ENCODE measurements around the gene RSPRY1. TPM values are rescaled to one million over a fixed set of nuclear protein-coding genes. Genes with fewer than 3 reads are reported as not detected.

RSPRY1 gene
- total RNA-seq, 1 donor from 2014 or later, result 44.7 TPM

DNA sequence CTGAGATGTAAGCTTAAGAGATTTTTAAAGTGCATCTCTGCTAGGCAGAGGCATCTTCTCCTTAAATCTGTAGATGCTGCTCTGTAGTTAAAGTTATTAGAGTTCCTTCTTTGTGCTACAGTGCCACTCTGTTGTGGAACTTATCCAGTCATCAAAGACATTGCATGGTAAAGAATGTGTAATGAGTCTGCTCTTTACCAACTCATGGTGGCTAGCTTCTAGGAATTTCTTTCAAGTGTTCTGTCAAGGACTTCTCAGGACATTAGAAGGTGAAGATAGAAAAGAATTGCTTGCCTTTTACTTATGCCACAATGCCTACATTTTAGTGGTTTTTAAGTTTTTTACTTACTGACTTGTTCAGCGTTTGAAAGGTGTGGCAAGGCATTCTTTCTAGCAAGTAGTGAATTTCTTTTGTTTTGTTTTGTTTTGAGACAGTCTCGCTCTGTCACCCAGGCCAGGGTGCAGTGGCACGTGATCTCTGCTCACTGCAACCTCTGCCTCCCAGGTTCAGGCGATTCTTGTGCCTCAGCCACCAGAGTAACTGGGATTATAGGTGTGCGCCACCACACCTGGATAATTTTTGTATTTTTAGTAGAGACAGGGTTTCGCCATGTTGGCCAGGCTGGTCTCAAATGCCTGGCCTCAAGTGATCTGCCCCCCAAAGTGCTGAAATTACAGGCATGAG, 38.7 kb downstream of the RSPRY1 start:
- DNase-seq (ENCODE audit: low spot score), result no peak

- no peak for DNase-seq (ENCODE audit: low spot score)
These were observed 39.8 kb downstream of the RSPRY1 start for GRCh38 chr16:57225978-57226377.

- DNase-seq (ENCODE audit: low spot score), result no peak
These were observed 40.8 kb downstream of the RSPRY1 start for GRCh38 chr16:57226701-57227621.

DNA sequence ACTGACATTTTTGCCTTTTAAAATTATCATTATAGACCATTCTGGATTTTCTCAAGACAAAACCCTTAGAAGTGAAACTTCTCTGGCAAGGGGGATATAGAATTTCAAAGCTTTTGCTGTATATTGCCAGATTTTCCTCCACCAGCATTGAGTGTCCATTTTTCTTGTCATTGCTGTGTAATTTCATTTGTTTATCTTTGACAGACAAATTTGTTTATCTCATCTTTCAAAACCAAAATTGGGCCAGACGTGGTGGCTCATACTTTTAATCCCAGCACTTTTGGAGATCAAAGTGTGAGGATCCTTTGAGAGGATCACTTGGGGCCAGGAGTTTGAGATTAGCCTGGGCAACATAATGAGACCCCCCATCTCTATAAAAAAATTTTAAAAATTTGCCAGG, 43.0 kb downstream of the RSPRY1 start:
- no peak for DNase-seq (ENCODE audit: low spot score)

GRCh38 chr16:57231821-57232350, 45.8 kb downstream of the RSPRY1 start:
- no peak for DNase-seq (ENCODE audit: low spot score)

GRCh38 chr16:57233944-57234706, 48.0 kb downstream of the RSPRY1 start:
- no peak for DNase-seq (ENCODE audit: low spot score)

GRCh38 chr16:57234707-57235092, 48.6 kb downstream of the RSPRY1 start:
- no peak for DNase-seq (ENCODE audit: low spot score)

- no peak for DNase-seq (ENCODE audit: low spot score)
These were observed 49.2 kb downstream of the RSPRY1 start for GRCh38 chr16:57235128-57236021.

- no peak for DNase-seq (ENCODE audit: low spot score)
These were observed 49.9 kb downstream of the RSPRY1 start for GRCh38 chr16:57236022-57236350.

- DNase-seq (ENCODE audit: low spot score), result no peak
These were observed 52.6 kb downstream of the RSPRY1 start for GRCh38 chr16:57238682-57239081.

DNA sequence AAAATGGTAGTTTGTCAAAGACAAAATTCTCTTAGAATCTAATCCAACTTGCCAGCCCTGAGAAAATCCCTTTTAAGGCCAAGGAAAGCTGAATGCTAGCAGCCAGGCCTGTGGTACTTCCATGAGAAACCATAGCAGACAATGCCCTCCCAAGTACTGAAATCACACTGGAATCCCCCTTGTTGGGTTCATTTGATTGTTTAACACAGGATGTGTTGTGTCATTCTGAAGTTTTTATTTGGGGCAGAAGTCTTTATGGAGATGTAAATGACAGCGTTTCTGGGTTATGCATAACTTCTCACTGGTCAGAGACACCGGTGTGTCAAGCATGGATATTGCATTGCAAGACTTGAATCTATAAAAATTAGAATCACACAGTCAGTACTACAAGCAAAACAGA, 53.0 kb downstream of the RSPRY1 start:
- DNase-seq (ENCODE audit: low spot score), result no peak

DNA sequence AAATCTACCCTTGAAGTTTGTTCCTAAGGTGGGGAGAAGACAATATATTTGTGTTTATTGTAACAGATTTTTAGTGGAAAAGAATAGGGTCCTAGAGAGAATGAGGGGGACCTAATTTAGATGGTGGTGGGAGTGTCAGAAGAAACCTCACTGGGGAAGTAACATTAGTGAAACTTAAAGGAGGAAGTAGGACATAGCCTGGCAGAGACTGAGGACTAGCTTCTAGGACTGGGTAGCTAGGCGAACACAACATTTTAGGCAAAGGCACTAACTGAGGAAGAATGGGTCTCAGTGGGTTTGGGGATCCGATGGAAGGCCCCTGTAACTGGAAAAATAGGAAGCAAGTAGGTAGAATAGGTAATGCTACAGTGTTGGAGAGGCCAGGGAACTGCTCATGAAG, 54.7 kb downstream of the RSPRY1 start:
- no peak for DNase-seq (ENCODE audit: low spot score)

DNA sequence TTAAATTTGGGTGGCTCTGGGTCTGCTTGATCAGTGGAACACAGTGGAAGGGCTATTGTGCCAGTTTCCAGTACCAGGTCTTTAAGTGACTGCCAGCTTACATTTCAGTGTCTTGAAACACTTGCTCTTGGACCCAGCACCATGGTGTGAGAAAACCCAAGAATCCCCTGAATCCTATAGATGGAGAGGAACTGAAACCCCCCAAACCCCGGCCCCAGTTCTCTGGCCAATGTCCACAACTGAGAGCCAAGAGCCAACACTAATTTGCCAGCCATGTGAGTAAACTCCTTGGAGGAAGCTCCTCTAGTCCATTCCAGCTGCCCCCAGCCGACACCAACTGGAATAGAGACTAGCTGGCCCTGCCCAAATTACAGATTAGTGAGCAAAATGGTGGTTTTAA, 56.5 kb downstream of the RSPRY1 start:
- no peak for DNase-seq (ENCODE audit: low spot score)

DNA sequence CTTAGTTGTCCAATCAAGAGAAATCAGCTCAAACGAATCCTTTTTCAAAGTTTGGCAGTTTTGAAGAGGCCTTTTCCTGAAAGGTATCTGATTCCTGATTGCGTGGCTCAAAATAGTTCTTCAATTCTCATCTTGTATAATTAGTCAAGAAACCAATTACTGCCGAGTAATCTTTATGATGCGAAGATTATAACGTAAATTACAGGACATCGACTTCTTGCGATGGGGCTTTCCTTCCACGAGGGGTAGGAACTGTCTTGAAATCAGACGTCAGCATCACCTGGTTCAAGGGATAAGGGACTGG, 58.3 kb downstream of the RSPRY1 start:
- DNase-seq (ENCODE audit: low spot score), result no peak

- peak; percentile 98 for DNase-seq (ENCODE audit: low spot score)
These were observed 58.8 kb downstream of the RSPRY1 start, which contains the start of gene ARL2BP for GRCh38 chr16:57244767-57245471. Gene ARL2BP (plus strand): TSS chr16:57245259. CDS start chr16:57245368, 109 bp downstream.

- no peak for DNase-seq (ENCODE audit: low spot score)
These were observed 59.5 kb downstream of the RSPRY1 start for GRCh38 chr16:57245472-57246113.

DNA sequence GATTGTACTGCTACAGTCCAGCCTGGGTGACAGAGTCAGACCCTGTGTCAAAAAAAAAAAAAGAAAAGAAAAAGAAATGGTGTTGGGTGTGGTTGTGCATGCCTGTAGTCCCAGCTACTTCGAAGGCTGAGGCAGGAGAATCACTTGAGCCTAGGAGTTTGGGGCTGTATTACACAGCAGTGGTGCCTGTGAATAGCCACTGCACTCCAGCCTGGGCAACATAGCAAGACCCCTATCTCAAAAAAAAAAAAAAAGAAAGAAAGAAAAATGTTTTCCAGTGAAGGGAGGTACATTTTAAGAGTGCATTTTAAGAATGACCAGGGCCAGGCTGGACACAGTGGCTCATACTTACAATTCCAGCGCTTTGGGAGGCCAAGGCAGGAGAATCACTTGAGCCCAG, 65.2 kb downstream of the RSPRY1 start:
- DNase-seq (ENCODE audit: low spot score), result no peak

DNA sequence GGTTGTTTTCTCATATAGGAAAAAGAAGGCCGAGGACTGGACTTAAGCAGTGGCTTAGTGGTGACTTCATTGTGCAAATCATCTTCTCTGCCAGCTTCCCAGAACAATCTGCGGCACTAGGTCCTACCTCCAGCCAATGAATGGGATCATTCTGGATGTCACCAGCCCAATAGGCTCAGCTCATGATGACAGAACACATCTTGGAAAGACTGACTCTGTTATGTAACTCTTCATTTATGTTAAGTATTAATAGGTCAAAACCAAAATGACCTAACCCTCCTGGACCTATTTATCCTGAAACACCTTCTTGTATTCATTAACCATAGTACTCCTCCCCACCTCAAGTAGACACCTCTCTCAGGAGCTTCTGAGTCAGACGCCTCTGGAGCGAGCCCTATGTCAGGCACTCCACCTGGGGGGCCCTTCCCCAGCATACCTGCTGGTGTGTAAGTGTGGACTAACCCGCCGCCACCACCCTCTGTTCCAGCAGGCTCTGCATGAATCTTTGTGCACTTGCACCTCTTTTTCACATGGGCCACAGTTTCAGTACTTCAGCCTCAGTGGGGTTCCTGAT, 66.1 kb downstream of the RSPRY1 start:
- no peak for DNase-seq (ENCODE audit: low spot score)

DNA sequence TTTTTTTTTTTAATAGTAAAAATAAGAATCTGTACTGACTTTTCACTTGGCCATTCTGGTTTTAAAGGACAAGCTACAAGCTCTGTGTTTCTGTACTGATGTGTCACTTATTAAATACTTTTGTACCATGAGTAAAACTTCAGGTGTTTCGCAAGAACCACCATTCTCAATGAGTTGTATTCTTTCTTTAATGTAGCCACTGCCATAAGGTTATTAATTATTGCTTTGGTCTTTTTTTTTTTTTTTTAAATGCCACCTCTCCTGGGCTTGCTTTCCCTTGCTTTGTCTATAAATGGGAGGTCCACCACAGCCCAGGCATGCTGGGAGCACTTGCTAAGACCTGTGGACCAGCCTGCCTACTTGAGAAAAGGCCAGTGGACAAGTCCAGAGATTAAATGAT, 67.3 kb downstream of the RSPRY1 start:
- DNase-seq (ENCODE audit: low spot score), result no peak

All from ureter (tissue), 1 donor.